ENCODE data around the gene LRP3. TPM values are rescaled to one million over a fixed set of nuclear protein-coding genes. Genes with fewer than 3 reads are reported as not detected.

The LRP3 gene
- total and polyA plus RNA-seq, 2 experiments from 2014 or later, result 3.5 to 62.7 TPM

DNA sequence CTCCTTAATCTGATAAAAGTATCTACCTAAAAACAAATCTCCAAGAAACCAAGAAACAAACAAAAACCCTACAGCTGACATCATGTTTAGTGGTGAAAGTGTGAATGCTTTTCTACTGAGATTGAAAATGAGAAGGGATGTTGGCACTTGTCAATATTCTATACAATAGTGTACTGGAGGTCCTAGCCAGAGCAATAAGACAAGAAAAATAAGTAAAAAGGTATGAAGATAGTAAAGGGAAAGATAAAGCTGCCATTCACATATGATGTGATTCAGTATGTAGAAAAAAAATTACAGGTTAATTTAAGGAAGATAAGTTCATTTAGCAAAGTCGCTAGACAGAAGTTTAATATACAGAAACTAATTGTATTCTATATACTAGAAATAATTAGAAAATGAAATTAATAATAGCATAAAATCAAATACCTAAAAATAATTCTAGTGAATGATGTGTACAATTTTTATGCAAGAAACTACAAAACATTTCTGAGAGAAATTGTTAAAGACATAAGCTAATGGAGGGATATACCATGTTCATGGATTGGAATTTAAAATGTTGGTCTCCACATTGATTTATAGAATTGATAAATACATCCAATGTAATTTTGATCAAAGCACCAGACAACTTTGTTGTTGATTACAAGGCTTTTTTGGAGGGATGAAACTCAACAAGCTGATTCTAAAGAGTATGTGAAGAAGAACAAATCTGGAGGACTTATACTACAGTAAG is 33.9 kb downstream of the LRP3 start (continued):
- TF ChIP-seq, protein P1, sequence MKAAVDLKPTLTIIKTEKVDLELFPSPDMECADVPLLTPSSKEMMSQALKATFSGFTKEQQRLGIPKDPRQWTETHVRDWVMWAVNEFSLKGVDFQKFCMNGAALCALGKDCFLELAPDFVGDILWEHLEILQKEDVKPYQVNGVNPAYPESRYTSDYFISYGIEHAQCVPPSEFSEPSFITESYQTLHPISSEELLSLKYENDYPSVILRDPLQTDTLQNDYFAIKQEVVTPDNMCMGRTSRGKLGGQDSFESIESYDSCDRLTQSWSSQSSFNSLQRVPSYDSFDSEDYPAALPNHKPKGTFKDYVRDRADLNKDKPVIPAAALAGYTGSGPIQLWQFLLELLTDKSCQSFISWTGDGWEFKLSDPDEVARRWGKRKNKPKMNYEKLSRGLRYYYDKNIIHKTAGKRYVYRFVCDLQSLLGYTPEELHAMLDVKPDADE (IDR thresholded peaks at IDR 0.05), result no peak
- TF ChIP-seq CREB1 (CRISPR knock-in tag; IDR thresholded peaks at IDR 0.05; ENCODE audit: low read depth) (no peak), ZNF114 (CRISPR knock-in tag; IDR thresholded peaks at IDR 0.05) (no peak), POLR2AphosphoS5 (IDR thresholded peaks at IDR 0.05; ENCODE audit: low read depth) (no peak)
- TF ChIP-seq, protein P2, sequence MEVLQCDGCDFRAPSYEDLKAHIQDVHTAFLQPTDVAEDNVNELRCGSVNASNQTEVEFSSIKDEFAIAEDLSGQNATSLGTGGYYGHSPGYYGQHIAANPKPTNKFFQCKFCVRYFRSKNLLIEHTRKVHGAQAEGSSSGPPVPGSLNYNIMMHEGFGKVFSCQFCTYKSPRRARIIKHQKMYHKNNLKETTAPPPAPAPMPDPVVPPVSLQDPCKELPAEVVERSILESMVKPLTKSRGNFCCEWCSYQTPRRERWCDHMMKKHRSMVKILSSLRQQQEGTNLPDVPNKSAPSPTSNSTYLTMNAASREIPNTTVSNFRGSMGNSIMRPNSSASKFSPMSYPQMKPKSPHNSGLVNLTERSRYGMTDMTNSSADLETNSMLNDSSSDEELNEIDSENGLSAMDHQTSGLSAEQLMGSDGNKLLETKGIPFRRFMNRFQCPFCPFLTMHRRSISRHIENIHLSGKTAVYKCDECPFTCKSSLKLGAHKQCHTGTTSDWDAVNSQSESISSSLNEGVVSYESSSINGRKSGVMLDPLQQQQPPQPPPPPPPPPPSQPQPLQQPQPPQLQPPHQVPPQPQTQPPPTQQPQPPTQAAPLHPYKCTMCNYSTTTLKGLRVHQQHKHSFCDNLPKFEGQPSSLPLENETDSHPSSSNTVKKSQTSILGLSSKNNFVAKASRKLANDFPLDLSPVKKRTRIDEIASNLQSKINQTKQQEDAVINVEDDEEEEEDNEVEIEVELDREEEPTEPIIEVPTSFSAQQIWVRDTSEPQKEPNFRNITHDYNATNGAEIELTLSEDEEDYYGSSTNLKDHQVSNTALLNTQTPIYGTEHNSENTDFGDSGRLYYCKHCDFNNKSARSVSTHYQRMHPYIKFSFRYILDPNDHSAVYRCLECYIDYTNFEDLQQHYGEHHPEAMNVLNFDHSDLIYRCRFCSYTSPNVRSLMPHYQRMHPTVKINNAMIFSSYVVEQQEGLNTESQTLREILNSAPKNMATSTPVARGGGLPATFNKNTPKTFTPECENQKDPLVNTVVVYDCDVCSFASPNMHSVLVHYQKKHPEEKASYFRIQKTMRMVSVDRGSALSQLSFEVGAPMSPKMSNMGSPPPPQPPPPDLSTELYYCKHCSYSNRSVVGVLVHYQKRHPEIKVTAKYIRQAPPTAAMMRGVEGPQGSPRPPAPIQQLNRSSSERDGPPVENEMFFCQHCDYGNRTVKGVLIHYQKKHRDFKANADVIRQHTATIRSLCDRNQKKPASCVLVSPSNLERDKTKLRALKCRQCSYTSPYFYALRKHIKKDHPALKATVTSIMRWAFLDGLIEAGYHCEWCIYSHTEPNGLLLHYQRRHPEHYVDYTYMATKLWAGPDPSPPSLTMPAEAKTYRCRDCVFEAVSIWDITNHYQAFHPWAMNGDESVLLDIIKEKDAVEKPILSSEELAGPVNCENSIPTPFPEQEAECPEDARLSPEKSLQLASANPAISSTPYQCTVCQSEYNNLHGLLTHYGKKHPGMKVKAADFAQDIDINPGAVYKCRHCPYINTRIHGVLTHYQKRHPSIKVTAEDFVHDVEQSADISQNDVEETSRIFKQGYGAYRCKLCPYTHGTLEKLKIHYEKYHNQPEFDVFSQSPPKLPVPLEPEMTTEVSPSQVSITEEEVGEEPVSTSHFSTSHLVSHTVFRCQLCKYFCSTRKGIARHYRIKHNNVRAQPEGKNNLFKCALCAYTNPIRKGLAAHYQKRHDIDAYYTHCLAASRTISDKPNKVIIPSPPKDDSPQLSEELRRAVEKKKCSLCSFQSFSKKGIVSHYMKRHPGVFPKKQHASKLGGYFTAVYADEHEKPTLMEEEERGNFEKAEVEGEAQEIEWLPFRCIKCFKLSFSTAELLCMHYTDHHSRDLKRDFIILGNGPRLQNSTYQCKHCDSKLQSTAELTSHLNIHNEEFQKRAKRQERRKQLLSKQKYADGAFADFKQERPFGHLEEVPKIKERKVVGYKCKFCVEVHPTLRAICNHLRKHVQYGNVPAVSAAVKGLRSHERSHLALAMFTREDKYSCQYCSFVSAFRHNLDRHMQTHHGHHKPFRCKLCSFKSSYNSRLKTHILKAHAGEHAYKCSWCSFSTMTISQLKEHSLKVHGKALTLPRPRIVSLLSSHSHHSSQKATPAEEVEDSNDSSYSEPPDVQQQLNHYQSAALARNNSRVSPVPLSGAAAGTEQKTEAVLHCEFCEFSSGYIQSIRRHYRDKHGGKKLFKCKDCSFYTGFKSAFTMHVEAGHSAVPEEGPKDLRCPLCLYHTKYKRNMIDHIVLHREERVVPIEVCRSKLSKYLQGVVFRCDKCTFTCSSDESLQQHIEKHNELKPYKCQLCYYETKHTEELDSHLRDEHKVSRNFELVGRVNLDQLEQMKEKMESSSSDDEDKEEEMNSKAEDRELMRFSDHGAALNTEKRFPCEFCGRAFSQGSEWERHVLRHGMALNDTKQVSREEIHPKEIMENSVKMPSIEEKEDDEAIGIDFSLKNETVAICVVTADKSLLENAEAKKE (CRISPR knock-in tag; IDR thresholded peaks at IDR 0.05), result no peak

DNA sequence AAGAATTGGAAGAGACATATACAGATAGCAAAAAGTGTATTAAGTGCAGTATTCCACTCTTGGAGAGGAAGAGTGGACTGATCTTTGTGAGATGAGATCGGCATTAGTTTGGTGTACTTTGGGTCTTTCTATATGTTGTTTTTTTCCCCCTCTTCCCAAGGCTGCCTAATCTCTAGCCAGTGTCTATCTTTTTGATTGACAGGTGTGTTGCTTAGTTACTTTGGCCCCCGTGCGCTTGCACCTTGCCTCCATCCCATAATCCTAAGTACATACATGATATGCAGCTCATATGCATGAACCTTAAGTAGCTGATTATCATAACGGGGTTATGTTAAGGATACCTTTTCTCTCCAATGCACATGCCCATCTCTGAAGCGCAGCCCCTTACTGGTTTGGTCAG is 35.8 kb downstream of the LRP3 start:
- ATAC-seq (no peak), DNase-seq (ENCODE audit: low spot score) (no peak)
- Mint-ChIP-seq H3K9me3 (peaks cover 27% of the 10 kb centered on the region), H3K4me1 (peaks cover 8% of the 10 kb centered on the region), H3K27me3 (ENCODE audit: insufficient read depth, low read depth, poor library complexity) (peaks cover 28% of the 10 kb centered on the region), H3K4me3 (no peak overlapping the region), H3K27ac (no peak overlapping the region), H3K36me3 (ENCODE audit: low read depth) (peaks cover 16% of the 10 kb centered on the region)
- Histone ChIP-seq H3K9me2 (ENCODE audit: insufficient read depth) (no peaks in the 10 kb centered on the region), H3K4me3 (no peak overlapping the region), H3K27me3 (ENCODE audit: insufficient read depth) (peaks cover 31% of the 10 kb centered on the region), H3K27ac (ENCODE audit: low read depth) (no peak overlapping the region), H3K36me3 (ENCODE audit: insufficient read depth) (no peaks in the 10 kb centered on the region), H3K4me2 (no peak overlapping the region), H3K79me2 (replicated peaks; ENCODE audit: insufficient read depth) (no peaks in the 10 kb centered on the region), H2AFZ (no peak overlapping the region), H3K4me1 (ENCODE audit: insufficient read depth) (0 out of 2 replicates have a peak, but pooled peaks cover 4% of the 10 kb centered on the region), H4K20me1 (replicated peaks; ENCODE audit: insufficient read depth) (no peaks in the 10 kb centered on the region), H3F3A (replicated peaks; ENCODE audit: low read depth) (peaks cover 4% of the 10 kb centered on the region; the same call in 1 of the 2 replicates)
- TF ChIP-seq, protein P2 (CRISPR knock-in tag; IDR thresholded peaks at IDR 0.05), result no peak
- TF ChIP-seq ZNF331 (CRISPR knock-in tag; IDR thresholded peaks at IDR 0.05; ENCODE audit: low read depth), result no peak
- no peak for TF ChIP-seq ZNF114 (CRISPR knock-in tag; IDR thresholded peaks at IDR 0.05)
- TF ChIP-seq STAT1 (IDR thresholded peaks at IDR 0.05; ENCODE audit: unreplicated experiment), result no peak
